Motor neuron (in vitro differentiated cells): ENCODE results near the gene NFIB. TPM values are rescaled to one million over a fixed set of nuclear protein-coding genes. Genes with fewer than 3 reads are reported as not detected.

Experiments used
- ATAC-seq, 8 experiments: fragments of 200-7000 bp; cut with Tn5 transposase; replicated peaks in 6 of 8; 2 replicates each; pipeline ENCODE4 v1.8.0; 2021; ENCODE audit warnings: mild to moderate bottlenecking in 8 of 8, moderate library complexity in 8 of 8
- H3K27ac ChIP-seq, 2 donors: fragments of 250-450 bp; sonication (Bioruptor Pico); 2 replicates each; pipeline ENCODE4 v1.9.0; 2021; ENCODE audit warnings: antibody characterized with exemption in 2 of 2, mild to moderate bottlenecking in 2 of 2, moderate library complexity in 1 of 2
- H3K4me1 ChIP-seq, 2 donors: fragments of 250-450 bp; sonication (Bioruptor Pico); replicated peaks in 1 of 2; 2 replicates each; pipeline ENCODE4 v1.6.1; 2021; ENCODE audit warnings: antibody characterized with exemption in 2 of 2, mild to moderate bottlenecking in 2 of 2, moderate library complexity in 1 of 2
- H3K4me3 ChIP-seq, 5 donors: fragments of 250-450 bp; sonication (Bioruptor Pico); 2 replicates each; pipeline ENCODE4 v1.9.0; 2021; ENCODE audit warnings: antibody characterized with exemption in 5 of 5, mild to moderate bottlenecking in 5 of 5, moderate library complexity in 4 of 5
- WGBS, 10 experiments: fragments of 450-650 bp; shearing (Covaris generic); methylation state at CpG; one replicate each; pipeline ENCODE4 v1.0.0; 2022; 5-methylcytosine and 5-hydroxymethylcytosine counted together
- in situ Hi-C, 9 experiments: fragments of 400-800 bp; cut with MboI; loops; one replicate each; pipeline ENCODE4 v1.15.0; 2021; ENCODE audit warnings: low sequenced_read_pairs in 9 of 9, low pct_unique_long_range_greater_than_20kb in 2 of 9; ENCODE audit not compliant: unreplicated experiment in 9 of 9
- total RNA-seq, 8 experiments: library from RNA; unstranded; fragments of 300-600 nt; gene quantifications; 2 replicates each; pipeline versions ENCODE4 v1.2.3 to v1.2.4, GENCODE V29; 2022

Gene NFIB
- total RNA-seq, 8 experiments from 2014 or later = 0.67 to 112 (median 13.0) TPM

GRCh38 chr9:14343261-14344031 lies 29.5 kb upstream of the NFIB start:
- H3K27ac ChIP-seq = no peak overlapping the region
- H3K4me3 ChIP-seq = no peak overlapping the region
- no peak for ATAC-seq
- in situ Hi-C loops = loop anchor here in 1 of 9 experiments (25.0 kb wide), 1 partner anchor 906 kb away; no protein-coding TSS in a partner anchor
- H3K4me1 ChIP-seq = peaks cover 8 to 27% of the 10 kb centered on the region in 2 donors
- 11 to 100% (median 41%) methylated on average over 1 to 4 of the region's 5 CpGs; no CpG with 5 or more reads in 3 of the 10 experiments for WGBS, 10 experiments

- H3K4me1 ChIP-seq = peaks cover 8 to 21% of the 10 kb centered on the region in 2 donors
- WGBS, 10 experiments = 26 to 100% (median 53%) methylated on average over 1 to 3 of the region's 4 CpGs; no CpG with 5 or more reads in 3 of the 10 experiments
- no peak overlapping the region for H3K27ac ChIP-seq
- no peak overlapping the region for H3K4me3 ChIP-seq
- in situ Hi-C loops = loop anchor here in 1 of 9 experiments (25.0 kb wide), 1 partner anchor 905 kb away; no protein-coding TSS in a partner anchor
- ATAC-seq = peak in 2 of 8 experiments; percentile 36 to 39
These were observed 28.8 kb upstream of the NFIB start for GRCh38 chr9:14342736-14343135.

DNA sequence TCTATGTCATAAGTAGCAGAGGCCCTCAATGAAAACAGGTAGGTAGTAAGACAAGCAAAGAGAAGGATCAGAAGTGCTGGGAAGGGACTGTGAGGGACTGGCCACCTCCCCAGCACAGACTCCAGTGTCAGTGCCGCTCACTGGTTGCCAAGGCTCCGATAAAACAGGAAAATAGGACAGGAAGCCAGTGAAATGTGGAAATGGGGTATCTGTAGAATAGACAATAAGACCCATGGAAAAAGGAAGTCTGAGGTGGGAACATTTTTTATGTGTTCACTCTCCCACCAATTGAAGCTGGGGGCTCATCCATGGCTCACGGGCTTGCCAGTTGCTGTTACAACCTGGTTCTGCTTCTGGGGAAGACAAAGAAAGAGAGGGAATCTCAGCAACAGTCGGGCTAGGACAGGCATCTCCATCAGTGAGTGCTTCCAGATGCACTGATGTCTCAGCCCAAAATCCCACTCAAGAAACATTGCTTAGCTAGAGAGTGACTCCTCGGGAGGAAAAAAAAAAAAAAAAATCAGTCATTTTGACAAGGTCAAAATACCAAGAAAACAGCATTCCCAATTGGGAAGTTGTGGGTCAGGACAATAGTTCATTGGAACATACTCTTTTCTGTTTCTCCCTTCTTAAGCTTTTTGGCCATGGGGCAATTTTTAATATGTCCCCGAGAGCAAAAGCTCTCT lies 27.6 kb upstream of the NFIB start:
- no peak for ATAC-seq
- H3K27ac ChIP-seq = no peak overlapping the region
- H3K4me3 ChIP-seq = no peak overlapping the region
- WGBS, 10 experiments = 0 to 100% (median 75%) methylated on average over 1 to 6 of the region's 6 CpGs; no CpG with 5 or more reads in 1 of the 10 experiments
- in situ Hi-C loops = loop anchor here in 1 of 9 experiments (25.0 kb wide), 1 partner anchor 904 kb away; no protein-coding TSS in a partner anchor
- H3K4me1 ChIP-seq = peaks cover 8 to 21% of the 10 kb centered on the region in 2 donors

DNA sequence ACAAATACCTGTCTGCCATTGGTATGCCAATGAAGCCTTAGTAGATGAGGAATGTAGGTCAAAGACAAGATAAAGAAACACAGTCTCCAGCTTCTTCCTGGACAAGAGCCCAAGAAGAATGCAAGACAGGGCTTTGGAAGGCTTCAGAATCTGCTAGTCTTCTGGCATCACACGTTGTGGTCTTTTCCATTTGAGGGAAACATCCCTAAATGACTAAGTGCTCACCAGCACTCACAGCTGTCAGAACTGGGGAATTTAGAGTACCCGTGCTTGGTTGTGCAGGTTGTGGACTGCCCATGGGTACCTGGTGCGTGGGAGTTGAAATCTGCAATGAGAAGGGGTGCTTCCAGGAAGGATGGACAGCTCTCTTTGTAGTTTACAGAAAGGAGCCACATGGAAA lies 27.1 kb upstream of the NFIB start:
- Histone ChIP-seq H3K4me1 (peaks cover 5 to 17% of the 10 kb centered on the region in 2 donors), H3K27ac (no peak overlapping the region), H3K4me3 (no peak overlapping the region)
- 35 to 100% (median 65%) methylated on average over 1 to 3 of the region's 3 CpGs; no CpG with 5 or more reads in 4 of the 10 experiments for WGBS, 10 experiments
- no peak for ATAC-seq
- in situ Hi-C loops = loop anchor here in 1 of 9 experiments (25.0 kb wide), 1 partner anchor 904 kb away; no protein-coding TSS in a partner anchor

DNA sequence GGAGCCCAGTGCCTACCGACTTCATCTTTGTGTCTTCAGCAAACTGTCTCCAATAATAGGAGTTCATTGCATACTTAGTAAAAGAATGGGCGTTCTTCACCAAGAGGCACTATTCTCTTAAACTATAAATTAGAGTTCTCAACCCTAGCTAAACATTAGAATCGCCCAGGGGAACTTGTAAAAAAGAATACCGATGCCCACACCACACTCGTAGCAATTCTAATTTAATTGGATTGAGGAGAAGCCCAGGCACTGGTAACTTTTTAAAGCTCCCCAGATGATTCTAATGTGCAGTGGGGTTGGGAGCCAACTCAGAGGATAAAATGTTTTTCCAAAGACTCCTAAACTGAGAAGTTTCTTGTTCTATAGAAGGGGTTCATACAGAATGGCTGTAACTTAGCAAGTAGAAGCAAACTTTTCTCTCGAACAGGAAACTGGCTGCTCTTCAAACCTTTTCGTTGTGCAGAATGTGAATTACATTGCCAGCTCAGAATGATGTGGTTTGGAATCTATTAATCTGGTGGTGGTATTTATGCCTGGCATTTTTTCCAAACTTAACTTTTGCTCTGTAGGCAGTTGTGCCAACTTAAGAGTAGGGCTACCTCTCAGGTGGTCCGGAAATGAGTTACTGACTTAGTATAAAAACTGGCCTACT lies 26.4 kb upstream of the NFIB start:
- ATAC-seq = no peak
- in situ Hi-C loops = loop anchor here in 1 of 9 experiments (25.0 kb wide), 1 partner anchor 903 kb away; no protein-coding TSS in a partner anchor
- Histone ChIP-seq H3K4me1 (peaks cover 0 to 12% of the 10 kb centered on the region in 2 donors), H3K27ac (no peak overlapping the region), H3K4me3 (no peak overlapping the region)
- 33 to 100% (median 65%) methylated on average over 1 to 7 of the region's 8 CpGs for WGBS, 10 experiments

- in situ Hi-C loops = loop anchor here in 1 of 9 experiments (25.0 kb wide), 1 partner anchor 902 kb away; no protein-coding TSS in a partner anchor
- peaks cover 0 to 7% of the 10 kb centered on the region in 2 donors for H3K4me1 ChIP-seq
- no peak overlapping the region for H3K4me3 ChIP-seq
- ATAC-seq = no peak
- H3K27ac ChIP-seq = no peak overlapping the region
- WGBS, 10 experiments = 33 to 90% (median 87%) methylated on average over 1 to 2 of the region's 2 CpGs; no CpG with 5 or more reads in 6 of the 10 experiments
These were observed 25.8 kb upstream of the NFIB start for GRCh38 chr9:14339746-14340145.

DNA sequence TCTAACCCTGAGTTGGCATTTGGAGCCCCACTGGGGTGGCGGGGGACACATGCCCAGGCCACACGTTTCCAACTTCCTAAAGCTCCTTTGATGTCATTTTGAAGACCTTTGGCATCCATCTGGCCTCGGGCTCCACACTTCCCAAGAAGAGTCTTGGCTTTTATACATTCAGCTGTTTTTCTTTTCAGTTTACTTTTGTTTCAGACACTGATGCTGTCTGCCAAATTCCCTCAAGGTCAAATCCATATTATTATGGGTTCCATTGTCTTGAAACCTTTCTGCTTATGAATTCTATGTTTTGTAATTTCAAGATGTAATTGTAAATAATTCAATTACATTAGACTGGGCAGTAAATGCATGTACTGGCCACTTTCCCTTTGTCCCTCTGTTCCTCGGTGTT lies 23.7 kb upstream of the NFIB start:
- Histone ChIP-seq H3K4me3 (no peak overlapping the region), H3K27ac (no peak overlapping the region), H3K4me1 (no peaks in the 10 kb centered on the region)
- in situ Hi-C loops = loop anchor here in 1 of 9 experiments (25.0 kb wide), 1 partner anchor 900 kb away; no protein-coding TSS in a partner anchor
- WGBS, 10 experiments = 20 to 100% (median 61%) methylated on average over 1 to 4 of the region's 4 CpGs; no CpG with 5 or more reads in 1 of the 10 experiments
- ATAC-seq = no peak

DNA sequence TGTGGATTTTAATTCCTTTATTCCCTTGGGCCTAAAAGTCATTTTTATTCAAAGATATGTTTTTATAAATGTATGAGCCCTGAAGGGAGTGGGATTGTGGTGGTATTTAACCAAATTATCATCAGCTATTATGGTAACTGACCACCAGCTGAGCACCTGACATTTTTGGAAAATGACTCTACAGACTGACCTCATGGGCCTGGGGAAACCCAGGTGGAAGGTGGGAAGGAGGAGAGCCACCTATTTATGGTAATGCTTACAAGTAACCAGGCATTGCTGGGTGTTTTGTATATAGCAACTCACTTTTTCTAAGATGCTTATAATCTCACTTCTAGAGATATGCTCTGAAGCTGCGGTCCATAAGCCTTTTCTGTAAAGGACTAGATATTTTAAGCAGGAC lies 22.3 kb upstream of the NFIB start:
- ATAC-seq = no peak
- no peak overlapping the region for H3K27ac ChIP-seq
- no peak overlapping the region for H3K4me3 ChIP-seq
- 63 to 100% (median 100%) methylated on average over 1 of the region's 1 CpG; no CpG with 5 or more reads in 5 of the 10 experiments for WGBS, 10 experiments
- in situ Hi-C loops = loop anchor here in 1 of 9 experiments (25.0 kb wide), 1 partner anchor 899 kb away; no protein-coding TSS in a partner anchor
- no peaks in the 10 kb centered on the region for H3K4me1 ChIP-seq

GRCh38 chr9:14331120-14331519 lies 17.2 kb upstream of the NFIB start:
- in situ Hi-C loops = loop anchor here in 1 of 9 experiments (25.0 kb wide), 1 partner anchor 894 kb away; no protein-coding TSS in a partner anchor
- 42 to 86% (median 78%) methylated on average over 1 to 3 of the region's 3 CpGs; no CpG with 5 or more reads in 2 of the 10 experiments for WGBS, 10 experiments
- no peak overlapping the region for H3K27ac ChIP-seq
- ATAC-seq = peak in 2 of 8 experiments; percentile 24 to 80
- no peak overlapping the region for H3K4me3 ChIP-seq
- H3K4me1 ChIP-seq = no peaks in the 10 kb centered on the region

- in situ Hi-C loops = loop anchor here in 1 of 9 experiments (25.0 kb wide), 1 partner anchor 890 kb away; no protein-coding TSS in a partner anchor
- 82 to 100% (median 93%) methylated on average over 2 to 4 of the region's 4 CpGs for WGBS, 10 experiments
- no peaks in the 10 kb centered on the region for H3K4me1 ChIP-seq
- no peak overlapping the region for H3K4me3 ChIP-seq
- no peak overlapping the region for H3K27ac ChIP-seq
- ATAC-seq = no peak
These were observed 13.1 kb upstream of the NFIB start for GRCh38 chr9:14327036-14327435.

GRCh38 chr9:14326264-14326826 lies 12.4 kb upstream of the NFIB start:
- peak in 1 of 8 experiments; percentile 1 for ATAC-seq
- Histone ChIP-seq H3K4me1 (no peaks in the 10 kb centered on the region), H3K27ac (no peak overlapping the region), H3K4me3 (no peak overlapping the region)
- 67 to 100% (median 97%) methylated on average over 1 to 3 of the region's 3 CpGs; no CpG with 5 or more reads in 1 of the 10 experiments for WGBS, 10 experiments
- in situ Hi-C loops = loop anchor here in 1 of 9 experiments (25.0 kb wide), 1 partner anchor 889 kb away; no protein-coding TSS in a partner anchor

DNA sequence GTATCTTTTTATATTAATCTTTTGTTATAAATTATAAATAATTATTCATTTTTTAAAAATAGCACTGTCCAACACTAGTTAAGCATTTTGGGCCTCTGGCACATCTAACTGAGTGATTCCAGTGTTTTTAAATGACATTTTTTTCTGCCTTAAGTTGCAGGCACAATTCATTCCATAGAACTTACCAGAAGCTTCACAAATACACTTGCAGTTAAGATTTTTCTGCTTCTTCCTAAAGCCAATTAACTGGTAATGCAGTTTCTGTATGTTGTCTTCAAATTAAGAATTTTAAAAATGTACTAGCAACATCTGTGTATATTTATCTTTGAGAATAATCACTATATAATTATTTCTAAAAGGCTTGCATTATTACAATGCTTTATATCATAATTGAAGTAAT lies 11.2 kb upstream of the NFIB start:
- Histone ChIP-seq H3K27ac (no peak overlapping the region), H3K4me3 (no peak overlapping the region), H3K4me1 (peaks cover 2 to 7% of the 10 kb centered on the region in 2 donors)
- no peak for ATAC-seq
- in situ Hi-C loops = loop anchor here in 1 of 9 experiments (25.0 kb wide), 1 partner anchor 888 kb away; no protein-coding TSS in a partner anchor
